NCI-H1048 (cell line): ENCODE data around the gene MN1.

Experiments used
- DNase-seq: peaks from one replicate; lab custom pipeline; 2025; lab: John Stamatoyannopoulos, UW

Gene MN1

GRCh38 chr22:27801616-27802345, at the start of gene MN1:
Gene MN1, minus strand, starts transcription at chr22:27801756. Its CDS starts 1,213 bp downstream, at chr22:27800543.
- DNase-seq, result no peak

- no peak for DNase-seq
Observed at GRCh38 chr22:27850000-27850521, 48.5 kb upstream of the MN1 start.

- no peak for DNase-seq
Observed at GRCh38 chr22:27848005-27848404, 46.4 kb upstream of the MN1 start.

- no peak for DNase-seq
Observed at GRCh38 chr22:27846910-27847309, 45.4 kb upstream of the MN1 start.

- DNase-seq, result no peak
Observed at GRCh38 chr22:27846248-27846757, 44.7 kb upstream of the MN1 start.

GRCh38 chr22:27845644-27846043, 44.1 kb upstream of the MN1 start:
- DNase-seq, result no peak

GRCh38 chr22:27844656-27845591, 43.4 kb upstream of the MN1 start:
- no peak for DNase-seq

GRCh38 chr22:27844256-27844655, 42.7 kb upstream of the MN1 start:
- DNase-seq, result no peak

- no peak for DNase-seq
Observed at GRCh38 chr22:27843441-27843840, 41.9 kb upstream of the MN1 start.

GRCh38 chr22:27842669-27843431, 41.3 kb upstream of the MN1 start:
- no peak for DNase-seq

- no peak for DNase-seq
Observed at GRCh38 chr22:27842201-27842600, 40.6 kb upstream of the MN1 start.

GRCh38 chr22:27840436-27840835, 38.9 kb upstream of the MN1 start:
- no peak for DNase-seq

- no peak for DNase-seq
Observed at GRCh38 chr22:27839057-27839660, 37.6 kb upstream of the MN1 start.

GRCh38 chr22:27836181-27836580, 34.6 kb upstream of the MN1 start:
- no peak for DNase-seq

- DNase-seq, result no peak
Observed at GRCh38 chr22:27835446-27835845, 33.9 kb upstream of the MN1 start.

- no peak for DNase-seq
Observed at GRCh38 chr22:27834364-27835185, 33.0 kb upstream of the MN1 start.

- no peak for DNase-seq
Observed at GRCh38 chr22:27833803-27834202, 32.2 kb upstream of the MN1 start.

GRCh38 chr22:27832606-27833005, 31.1 kb upstream of the MN1 start:
- no peak for DNase-seq

- no peak for DNase-seq
Observed at GRCh38 chr22:27829620-27830019, 28.1 kb upstream of the MN1 start.
